MM.1S (cell line): ENCODE results near the gene PTPRF.

Experiments used
- DNase-seq: peaks from one replicate; pipeline ENCODE4 v3.0.0-alpha.2; 2015
- H2AFZ ChIP-seq: fragments of 300-600 bp; sonication (generic); 2 replicates; pipeline ENCODE4 v1.6.0; 2016; ENCODE audit warnings: antibody characterized with exemption, low read length
- H3F3A ChIP-seq: fragments of 300-600 bp; sonication (generic); 2 replicates; pipeline ENCODE4 v1.6.1; 2016; ENCODE audit warnings: mild to moderate bottlenecking, antibody characterized with exemption, low read length, moderate library complexity, mixed read lengths; ENCODE audit not compliant: insufficient read depth
- H3K27ac ChIP-seq: fragments of 300-600 bp; sonication (generic); 2 replicates; pipeline ENCODE4 v1.5.1; 2016; ENCODE audit warnings: mild to moderate bottlenecking, low read length
- H3K27me3 ChIP-seq: fragments of 300-600 bp; sonication (generic); replicated peaks from 2 replicates; pipeline ENCODE4 v1.6.0; 2016; ENCODE audit warnings: low read length; ENCODE audit not compliant: insufficient read depth
- H3K36me3 ChIP-seq: fragments of 300-600 bp; sonication (generic); replicated peaks from 2 replicates; pipeline ENCODE4 v1.6.1; 2016; ENCODE audit warnings: mild to moderate bottlenecking, low read length, mixed read lengths; ENCODE audit not compliant: insufficient read depth
- H3K4me1 ChIP-seq: fragments of 300-600 bp; sonication (generic); 2 replicates; pipeline ENCODE4 v1.6.1; 2016; ENCODE audit warnings: low read length, mixed read lengths
- H3K4me2 ChIP-seq: fragments of 300-600 bp; sonication (generic); 2 replicates; pipeline ENCODE4 v1.6.0; 2016; ENCODE audit warnings: low read depth, low read length
- H3K4me3 ChIP-seq: fragments of 300-600 bp; sonication (generic); 2 replicates; pipeline ENCODE4 v1.5.1; 2016; ENCODE audit warnings: low read length, mixed read lengths
- H3K79me2 ChIP-seq: fragments of 300-600 bp; sonication (generic); 2 replicates; pipeline ENCODE4 v1.6.1; 2016; ENCODE audit warnings: mixed run types, low read length, mixed read lengths
- H3K9ac ChIP-seq: fragments of 300-600 bp; sonication (generic); 2 replicates; pipeline ENCODE4 v1.6.1; 2016; ENCODE audit warnings: low read length, mixed read lengths
- H3K9me2 ChIP-seq: fragments of 300-600 bp; sonication (generic); replicated peaks from 2 replicates; pipeline ENCODE4 v1.6.1; 2016; ENCODE audit warnings: mild to moderate bottlenecking, low read length, mixed read lengths; ENCODE audit not compliant: insufficient read depth
- H3K9me3 ChIP-seq: fragments of 300-600 bp; sonication (generic); replicated peaks from 2 replicates; pipeline ENCODE4 v1.6.1; 2016; ENCODE audit warnings: mild to moderate bottlenecking, low read length, mixed read lengths; ENCODE audit not compliant: insufficient read depth
- H4K20me1 ChIP-seq: fragments of 300-600 bp; sonication (generic); 2 replicates; pipeline ENCODE4 v1.6.1; 2016; ENCODE audit warnings: mild to moderate bottlenecking, low read length, moderate library complexity, mixed read lengths; ENCODE audit not compliant: insufficient read depth
- CTCF ChIP-seq: fragments of 300-600 bp; sonication (generic); IDR thresholded peaks from 2 replicates; pipeline ENCODE4 v1.5.1; 2016; ENCODE audit warnings: antibody characterized with exemption, low read length, mixed read lengths
- EZH2 ChIP-seq: fragments of 300-600 bp; sonication (generic); optimal IDR thresholded peaks from 2 replicates; pipeline ENCODE3; 2017; ENCODE audit warnings: low read depth, mild to moderate bottlenecking, antibody characterized with exemption, low read length, mixed read lengths
- EZH2phosphoT487 ChIP-seq: fragments of 300-600 bp; sonication (generic); IDR thresholded peaks from 2 replicates; pipeline ENCODE4 v1.6.1; 2018; ENCODE audit warnings: antibody characterized with exemption, low read length

PTPRF gene

GRCh38 chr1:43613075-43613942 lies 82.6 kb downstream of the PTPRF start:
- H2AFZ ChIP-seq: no peak overlapping the region
- no peak overlapping the region for H3K4me2 ChIP-seq
- no peak for DNase-seq
- no peak overlapping the region for H3K4me3 ChIP-seq
- H3K9ac ChIP-seq: no peak overlapping the region
- H3K9me2 ChIP-seq: no peaks in the 10 kb centered on the region
- H3K36me3 ChIP-seq: no peaks in the 10 kb centered on the region
- H3K9me3 ChIP-seq: no peaks in the 10 kb centered on the region
- H3K79me2 ChIP-seq: no peaks in the 10 kb centered on the region
- H3K27ac ChIP-seq: no peak overlapping the region
- H3F3A ChIP-seq: no peaks in the 10 kb centered on the region
- 0 out of 2 replicates have a peak, but pooled peaks cover 6% of the 10 kb centered on the region for H3K27me3 ChIP-seq
- no peaks in the 10 kb centered on the region for H4K20me1 ChIP-seq
- no peaks in the 10 kb centered on the region for H3K4me1 ChIP-seq
- no peak for TF ChIP-seq EZH2
- no peak for TF ChIP-seq EZH2phosphoT487
- no peak for TF ChIP-seq CTCF

DNA sequence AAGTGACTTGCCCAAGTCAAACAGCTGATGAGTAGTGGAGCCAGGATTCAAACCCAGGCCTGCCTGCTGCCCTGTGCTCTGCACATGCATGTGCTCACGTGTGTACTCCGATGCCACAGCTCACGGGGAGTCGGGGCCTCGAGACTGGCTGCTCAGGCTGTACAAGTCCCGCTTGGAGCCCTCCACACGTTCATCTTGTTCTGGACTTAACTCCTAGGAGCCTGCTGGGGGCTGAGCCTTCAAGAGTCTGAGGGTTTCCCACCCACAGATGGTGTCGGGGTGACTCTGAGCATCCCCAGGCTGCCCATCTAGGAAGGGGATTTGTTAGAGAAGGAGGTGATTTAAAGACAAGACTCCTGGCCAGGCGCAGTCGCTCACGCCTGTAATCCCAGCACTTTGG lies 83.5 kb downstream of the PTPRF start:
- H3K4me2 ChIP-seq: no peak overlapping the region
- H3K4me1 ChIP-seq: no peaks in the 10 kb centered on the region
- no peak overlapping the region for H3K27ac ChIP-seq
- H3K9ac ChIP-seq: no peak overlapping the region
- DNase-seq: no peak
- no peaks in the 10 kb centered on the region for H3F3A ChIP-seq
- 0 out of 2 replicates have a peak, but pooled peaks cover 6% of the 10 kb centered on the region for H3K27me3 ChIP-seq
- TF ChIP-seq EZH2phosphoT487: no peak
- no peak for TF ChIP-seq EZH2
- TF ChIP-seq CTCF: no peak
- H4K20me1 ChIP-seq: no peaks in the 10 kb centered on the region
- no peak overlapping the region for H2AFZ ChIP-seq
- H3K79me2 ChIP-seq: no peaks in the 10 kb centered on the region
- H3K9me3 ChIP-seq: no peaks in the 10 kb centered on the region
- H3K36me3 ChIP-seq: no peaks in the 10 kb centered on the region
- H3K4me3 ChIP-seq: no peak overlapping the region
- no peaks in the 10 kb centered on the region for H3K9me2 ChIP-seq

- Histone ChIP-seq H3K27me3 (0 out of 2 replicates have a peak, but pooled peaks cover 6% of the 10 kb centered on the region), H3F3A (no peaks in the 10 kb centered on the region), H4K20me1 (no peaks in the 10 kb centered on the region), H3K4me2 (no peak overlapping the region), H3K27ac (no peak overlapping the region), H3K9me2 (no peaks in the 10 kb centered on the region), H2AFZ (no peak overlapping the region), H3K4me3 (no peak overlapping the region), H3K36me3 (no peaks in the 10 kb centered on the region), H3K9ac (no peak overlapping the region), H3K9me3 (no peaks in the 10 kb centered on the region), H3K4me1 (no peaks in the 10 kb centered on the region), H3K79me2 (no peaks in the 10 kb centered on the region)
- no peak for TF ChIP-seq EZH2
- no peak for TF ChIP-seq CTCF
- TF ChIP-seq EZH2phosphoT487: no peak
- DNase-seq: no peak
Observed at GRCh38 chr1:43614891-43615290, 84.2 kb downstream of the PTPRF start.
